Testis (tissue), 2 donors: Measurements from ENCODE around the gene RHOA.

Experiments
- CTCF ChIP-seq, 3 experiments: fragments of 450-650 bp in 2 of 3; fragments of 200-600 bp in 1 of 3; sonication (generic) in 1 of 3; IDR thresholded peaks; one replicate each; pipeline ENCODE4 v1.5.1; 2016 to 2019; ENCODE audit warnings: antibody characterized with exemption in 3 of 3, mild to moderate bottlenecking in 2 of 3, moderate library complexity in 1 of 3
- POLR2A ChIP-seq: fragments of 450-650 bp; IDR thresholded peaks from one replicate; pipeline ENCODE4 v1.6.1; 2017; ENCODE audit warnings: antibody characterized with exemption, mild to moderate bottlenecking, moderate library complexity

GRCh38 chr3:49411968-49412631, at the start of gene RHOA, which contains the start of gene TCTA:
- no peak for TF ChIP-seq CTCF (IDR thresholded peaks at IDR 0.05)
- peak; percentile 4 for TF ChIP-seq POLR2A
